Ishikawa (cell line): ENCODE data around the gene SLC44A1.

ENCODE experiments used
- CEBPB ChIP-seq: IDR thresholded peaks from 2 replicates; pipeline ENCODE4 v1.6.1; 2012
- CREB1 ChIP-seq: IDR thresholded peaks from 2 replicates; pipeline ENCODE4 v1.6.1; 2012; ENCODE audit warnings: low read depth
- EGR1 ChIP-seq: IDR thresholded peaks from 2 replicates; pipeline ENCODE4 v1.6.1; 2012
- EP300 ChIP-seq: IDR thresholded peaks from 2 replicates; pipeline ENCODE4 v1.6.1; 2012; ENCODE audit warnings: borderline replicate concordance
- FOXM1 ChIP-seq: IDR thresholded peaks from 2 replicates; pipeline ENCODE4 v1.6.1; 2012; ENCODE audit warnings: low read depth, borderline replicate concordance
- NFIC ChIP-seq: IDR thresholded peaks from 2 replicates; pipeline ENCODE4 v1.6.1; 2012
- RAD21 ChIP-seq: IDR thresholded peaks from 2 replicates; pipeline ENCODE4 v1.6.1; 2012; ENCODE audit warnings: low read depth
- TAF1 ChIP-seq: IDR thresholded peaks from 2 replicates; pipeline ENCODE4 v1.6.1; 2012; ENCODE audit warnings: low read depth, mild to moderate bottlenecking
- TCF12 ChIP-seq: IDR thresholded peaks from 2 replicates; pipeline ENCODE4 v1.6.1; 2012; ENCODE audit warnings: low read depth
- TEAD4 ChIP-seq: IDR thresholded peaks from 2 replicates; pipeline ENCODE4 v1.6.1; 2012
- YY1 ChIP-seq: IDR thresholded peaks from 2 replicates; pipeline ENCODE4 v1.6.1; 2012; ENCODE audit warnings: low read depth
- ZBTB7A ChIP-seq: IDR thresholded peaks from 2 replicates; pipeline ENCODE4 v1.6.1; 2012; ENCODE audit warnings: low read depth
- TF ChIP-seq, protein P1 (sequence below): IDR thresholded peaks from 2 replicates; pipeline ENCODE4 v1.6.1; 2012
- TF ChIP-seq, protein P2 (sequence below): IDR thresholded peaks from 2 replicates; pipeline ENCODE4 v1.6.1; 2012; ENCODE audit warnings: low read depth, mild to moderate bottlenecking
- TF ChIP-seq, protein P3 (sequence below): IDR thresholded peaks from 2 replicates; pipeline ENCODE4 v1.6.1; 2012

The SLC44A1 gene

DNA sequence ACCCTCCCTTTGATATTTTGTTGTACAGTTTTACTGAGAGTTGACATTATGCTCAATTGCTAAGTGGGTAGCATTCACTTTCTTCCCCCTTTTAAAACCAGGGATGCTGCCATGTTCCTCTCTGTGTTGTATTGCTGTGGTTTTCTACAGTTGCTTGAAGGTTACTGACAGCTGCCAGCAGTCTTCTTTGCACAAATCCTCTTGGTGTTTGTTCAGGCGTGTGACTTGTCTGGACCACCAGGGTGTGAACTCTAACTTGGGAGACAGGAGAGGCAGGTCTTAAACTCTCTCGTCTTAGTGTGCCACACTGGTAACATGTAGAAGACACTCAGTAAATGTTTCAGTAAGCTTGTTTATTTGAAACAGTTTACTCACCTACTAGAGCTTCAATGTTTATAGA, 25.1 kb downstream of the SLC44A1 start:
- TF ChIP-seq CEBPB (no peak), CREB1 (no peak), TEAD4 (no peak), ZBTB7A (no peak), RAD21 (no peak), TCF12 (no peak), EP300 (no peak), FOXM1 (no peak), NFIC (no peak), YY1 (no peak), EGR1 (no peak), TAF1 (no peak)
- TF ChIP-seq, protein P1, sequence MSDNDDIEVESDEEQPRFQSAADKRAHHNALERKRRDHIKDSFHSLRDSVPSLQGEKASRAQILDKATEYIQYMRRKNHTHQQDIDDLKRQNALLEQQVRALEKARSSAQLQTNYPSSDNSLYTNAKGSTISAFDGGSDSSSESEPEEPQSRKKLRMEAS, result no peak
- TF ChIP-seq, protein P2, sequence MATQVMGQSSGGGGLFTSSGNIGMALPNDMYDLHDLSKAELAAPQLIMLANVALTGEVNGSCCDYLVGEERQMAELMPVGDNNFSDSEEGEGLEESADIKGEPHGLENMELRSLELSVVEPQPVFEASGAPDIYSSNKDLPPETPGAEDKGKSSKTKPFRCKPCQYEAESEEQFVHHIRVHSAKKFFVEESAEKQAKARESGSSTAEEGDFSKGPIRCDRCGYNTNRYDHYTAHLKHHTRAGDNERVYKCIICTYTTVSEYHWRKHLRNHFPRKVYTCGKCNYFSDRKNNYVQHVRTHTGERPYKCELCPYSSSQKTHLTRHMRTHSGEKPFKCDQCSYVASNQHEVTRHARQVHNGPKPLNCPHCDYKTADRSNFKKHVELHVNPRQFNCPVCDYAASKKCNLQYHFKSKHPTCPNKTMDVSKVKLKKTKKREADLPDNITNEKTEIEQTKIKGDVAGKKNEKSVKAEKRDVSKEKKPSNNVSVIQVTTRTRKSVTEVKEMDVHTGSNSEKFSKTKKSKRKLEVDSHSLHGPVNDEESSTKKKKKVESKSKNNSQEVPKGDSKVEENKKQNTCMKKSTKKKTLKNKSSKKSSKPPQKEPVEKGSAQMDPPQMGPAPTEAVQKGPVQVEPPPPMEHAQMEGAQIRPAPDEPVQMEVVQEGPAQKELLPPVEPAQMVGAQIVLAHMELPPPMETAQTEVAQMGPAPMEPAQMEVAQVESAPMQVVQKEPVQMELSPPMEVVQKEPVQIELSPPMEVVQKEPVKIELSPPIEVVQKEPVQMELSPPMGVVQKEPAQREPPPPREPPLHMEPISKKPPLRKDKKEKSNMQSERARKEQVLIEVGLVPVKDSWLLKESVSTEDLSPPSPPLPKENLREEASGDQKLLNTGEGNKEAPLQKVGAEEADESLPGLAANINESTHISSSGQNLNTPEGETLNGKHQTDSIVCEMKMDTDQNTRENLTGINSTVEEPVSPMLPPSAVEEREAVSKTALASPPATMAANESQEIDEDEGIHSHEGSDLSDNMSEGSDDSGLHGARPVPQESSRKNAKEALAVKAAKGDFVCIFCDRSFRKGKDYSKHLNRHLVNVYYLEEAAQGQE, result no peak
- TF ChIP-seq, protein P3, sequence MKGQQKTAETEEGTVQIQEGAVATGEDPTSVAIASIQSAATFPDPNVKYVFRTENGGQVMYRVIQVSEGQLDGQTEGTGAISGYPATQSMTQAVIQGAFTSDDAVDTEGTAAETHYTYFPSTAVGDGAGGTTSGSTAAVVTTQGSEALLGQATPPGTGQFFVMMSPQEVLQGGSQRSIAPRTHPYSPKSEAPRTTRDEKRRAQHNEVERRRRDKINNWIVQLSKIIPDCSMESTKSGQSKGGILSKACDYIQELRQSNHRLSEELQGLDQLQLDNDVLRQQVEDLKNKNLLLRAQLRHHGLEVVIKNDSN, result no peak

DNA sequence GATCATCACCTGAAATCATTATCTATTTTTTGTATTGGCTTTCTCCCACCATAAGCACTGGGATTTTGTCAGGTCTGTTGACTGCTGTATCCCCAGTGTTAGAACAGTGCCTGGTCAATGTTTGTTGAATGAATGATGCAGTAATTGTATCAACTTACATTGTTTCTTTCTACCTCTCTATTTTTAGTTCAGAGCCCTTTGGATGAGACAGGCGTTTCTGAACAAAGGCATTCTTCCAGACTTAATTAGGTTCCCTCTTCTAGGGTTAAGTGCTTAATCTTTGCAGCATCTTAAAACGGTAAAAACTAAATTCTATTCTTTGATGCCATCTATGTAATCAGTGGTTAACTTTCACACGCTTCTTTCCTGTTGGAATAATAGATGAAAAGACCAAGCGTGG, 26.3 kb downstream of the SLC44A1 start:
- TF ChIP-seq RAD21 (no peak), TAF1 (no peak), ZBTB7A (no peak), YY1 (no peak), EGR1 (no peak), FOXM1 (no peak), CREB1 (no peak), CEBPB (no peak), TEAD4 (no peak)
- TF ChIP-seq, protein P3, result no peak
- TF ChIP-seq, protein P2, result no peak
- TF ChIP-seq, protein P1, result no peak

DNA sequence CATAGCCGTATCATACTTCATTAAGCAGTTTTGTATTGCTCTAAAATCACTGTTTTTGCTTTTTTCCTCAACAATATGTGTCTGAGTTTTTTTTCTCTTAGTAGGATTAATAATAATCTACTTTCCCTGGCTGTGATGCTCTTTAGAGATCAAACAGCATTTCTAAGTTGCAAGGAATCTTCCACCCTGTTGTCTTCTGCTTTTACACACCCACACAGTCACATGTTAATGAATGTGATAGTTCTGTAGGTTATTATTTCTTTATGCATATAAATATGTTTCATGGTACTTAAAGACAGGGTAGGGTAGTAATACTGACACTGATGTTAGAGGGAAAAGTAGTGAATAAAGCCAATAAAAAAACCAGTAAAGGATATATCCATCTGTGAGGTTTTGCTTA, 29.3 kb downstream of the SLC44A1 start:
- TF ChIP-seq, protein P2, result no peak

DNA sequence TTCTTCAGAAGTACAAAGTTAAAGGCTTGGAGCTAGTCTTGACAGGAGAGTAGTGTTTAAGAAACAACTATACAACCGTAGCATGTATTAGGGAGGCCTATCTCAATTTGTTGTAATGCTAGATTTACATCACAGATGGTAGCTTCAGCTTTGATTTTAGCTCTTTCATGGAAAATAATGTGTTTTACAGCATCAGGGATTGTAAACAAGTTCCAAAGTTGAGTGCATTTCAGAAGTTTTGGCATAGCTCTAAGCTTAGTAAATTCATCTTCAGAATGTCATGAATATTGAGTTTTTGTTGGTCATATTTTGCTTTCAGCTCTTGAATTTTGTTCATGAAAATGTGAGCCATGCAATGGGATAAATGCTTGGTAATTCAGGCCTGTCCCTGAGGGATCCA, 30.7 kb downstream of the SLC44A1 start:
- TF ChIP-seq FOXM1 (no peak), TCF12 (no peak), TAF1 (no peak), RAD21 (no peak), NFIC (no peak), EP300 (no peak), CEBPB (no peak), YY1 (no peak), EGR1 (no peak), CREB1 (no peak), TEAD4 (no peak), ZBTB7A (no peak)
- TF ChIP-seq, protein P1, result no peak
- TF ChIP-seq, protein P2, result no peak
- TF ChIP-seq, protein P3, result no peak
